GM21786 (cell line): Measurements from ENCODE around the gene CEP192.
"Not testable (repeated sequence)": the region's sequence is repeated elsewhere in the genome, so short reads cannot be mapped to it uniquely, and the experiment has no call there.

Source experiments
- ATAC-seq: cut with Tn5 transposase; IDR thresholded peaks from one replicate; pipeline ENCODE4 v1.9.1; 2021; ENCODE audit not compliant: unreplicated experiment

CEP192 gene

GRCh38 chr18:12991821-12992179 is 638 bp downstream of the CEP192 start:
- no peak for ATAC-seq

- ATAC-seq: no peak
Measured at GRCh38 chr18:12993439-12993838, 2.3 kb downstream of the CEP192 start.

GRCh38 chr18:12995424-12995823 is 4.3 kb downstream of the CEP192 start:
- ATAC-seq: no peak

- no peak for ATAC-seq
Measured at GRCh38 chr18:12995952-12996477, 4.9 kb downstream of the CEP192 start.

GRCh38 chr18:12996661-12997292 is 5.6 kb downstream of the CEP192 start:
- no peak for ATAC-seq

- ATAC-seq: not testable (repeated sequence)
Measured at GRCh38 chr18:12997330-12997729, 6.2 kb downstream of the CEP192 start.

- ATAC-seq: peak; percentile 45
Measured at GRCh38 chr18:12998332-12999060, 7.3 kb downstream of the CEP192 start.

GRCh38 chr18:13003466-13003896 is 12.3 kb downstream of the CEP192 start:
- ATAC-seq: no peak

- no peak for ATAC-seq
Measured at GRCh38 chr18:13004396-13004795, 13.2 kb downstream of the CEP192 start.

- ATAC-seq: no peak
Measured at GRCh38 chr18:13005289-13005688, 14.1 kb downstream of the CEP192 start.

- no peak for ATAC-seq
Measured at GRCh38 chr18:13006531-13007247, 15.5 kb downstream of the CEP192 start.

- ATAC-seq: no peak
Measured at GRCh38 chr18:13007248-13007560, 16.0 kb downstream of the CEP192 start.

GRCh38 chr18:13011719-13012118 is 20.6 kb downstream of the CEP192 start:
- no peak for ATAC-seq

GRCh38 chr18:13014232-13014631 is 23.1 kb downstream of the CEP192 start:
- no peak for ATAC-seq

- ATAC-seq: no peak
Measured at GRCh38 chr18:13014818-13015217, 23.7 kb downstream of the CEP192 start.

GRCh38 chr18:13017247-13017875 is 26.2 kb downstream of the CEP192 start:
- no peak for ATAC-seq

- no peak for ATAC-seq
Measured at GRCh38 chr18:13018374-13018773, 27.2 kb downstream of the CEP192 start.

- peak; percentile 35 for ATAC-seq
Measured at GRCh38 chr18:13019301-13019700, 28.1 kb downstream of the CEP192 start.

- no peak for ATAC-seq
Measured at GRCh38 chr18:13022644-13023043, 31.5 kb downstream of the CEP192 start.

GRCh38 chr18:13025233-13025632 is 34.1 kb downstream of the CEP192 start:
- ATAC-seq: no peak

GRCh38 chr18:13026583-13027270 is 35.6 kb downstream of the CEP192 start:
- ATAC-seq: no peak
